GM12873 (cell line): ENCODE measurements around the gene SLC23A1.

ENCODE experiments used
- CTCF ChIP-seq: IDR thresholded peaks from 2 replicates; pipeline ENCODE4 v1.5.1; 2012; ENCODE audit warnings: low read depth, mild to moderate bottlenecking, moderate library complexity, low read length, control low read depth; ENCODE audit not compliant: insufficient read depth; ENCODE audit errors: missing control alignments

The SLC23A1 gene

DNA sequence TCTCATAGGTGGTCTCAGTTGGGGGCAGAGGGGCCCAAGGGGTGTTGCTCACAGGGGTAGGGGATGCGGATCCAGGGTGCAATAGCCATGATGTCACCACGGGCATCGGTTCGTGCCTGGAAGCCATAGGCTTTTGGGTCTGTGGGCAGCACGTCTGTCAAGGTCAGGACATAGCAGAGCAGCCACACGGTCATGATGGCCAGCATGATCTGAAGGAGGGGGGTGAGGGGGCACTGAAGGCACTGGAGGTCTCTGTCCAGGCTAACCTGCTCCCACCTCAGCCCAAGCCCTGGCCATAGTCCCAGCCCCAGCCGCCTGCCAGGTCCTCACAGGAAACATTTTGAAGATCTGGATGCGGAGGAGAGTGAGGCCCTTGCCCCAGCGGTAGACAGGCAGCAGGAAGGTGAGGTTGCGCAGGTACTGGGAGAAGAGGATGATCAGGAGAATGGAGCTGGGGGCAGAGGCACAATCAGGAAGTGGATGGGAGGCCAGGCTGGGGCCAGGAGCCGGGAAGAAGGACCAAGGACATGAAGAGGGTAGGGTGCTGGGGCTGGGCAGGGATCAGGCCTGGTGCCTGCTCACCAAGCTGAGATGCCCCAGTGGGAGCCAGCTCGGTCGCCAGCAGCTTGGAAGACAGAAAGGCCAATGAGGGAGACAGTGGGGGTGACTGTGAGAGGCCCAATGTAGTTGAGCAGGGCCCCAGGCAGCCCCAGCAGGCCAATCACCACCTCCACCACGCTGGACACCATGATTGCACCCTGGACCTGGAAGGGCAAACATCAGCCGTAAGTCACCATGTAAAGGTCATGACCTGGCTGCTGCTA is 3.3 kb downstream of the SLC23A1 start:
- no peak for TF ChIP-seq CTCF

DNA sequence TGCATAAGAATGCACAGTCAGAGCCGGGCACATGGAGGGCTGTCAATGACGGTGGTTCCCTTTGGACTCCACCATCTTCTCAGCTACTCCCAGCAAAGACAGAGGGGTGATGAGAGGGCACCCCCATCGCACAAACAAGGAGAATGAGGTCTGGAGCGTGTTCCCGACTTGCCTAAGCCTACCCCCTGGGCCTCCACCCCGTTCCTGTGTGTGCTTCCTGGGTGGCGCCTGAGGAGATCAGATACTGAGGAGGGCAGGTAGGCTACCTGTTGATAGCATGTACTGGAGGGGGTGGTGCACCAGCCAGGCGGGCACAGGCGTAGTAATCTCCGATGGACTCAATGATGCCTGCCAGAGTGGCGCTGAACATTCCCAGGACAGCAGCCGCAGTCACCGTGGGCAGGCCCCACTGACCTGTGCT is 4.1 kb downstream of the SLC23A1 start:
- TF ChIP-seq CTCF = no peak

- TF ChIP-seq CTCF = no peak
These were observed 4.8 kb downstream of the SLC23A1 start for GRCh38 chr5:139378101-139378825.

DNA sequence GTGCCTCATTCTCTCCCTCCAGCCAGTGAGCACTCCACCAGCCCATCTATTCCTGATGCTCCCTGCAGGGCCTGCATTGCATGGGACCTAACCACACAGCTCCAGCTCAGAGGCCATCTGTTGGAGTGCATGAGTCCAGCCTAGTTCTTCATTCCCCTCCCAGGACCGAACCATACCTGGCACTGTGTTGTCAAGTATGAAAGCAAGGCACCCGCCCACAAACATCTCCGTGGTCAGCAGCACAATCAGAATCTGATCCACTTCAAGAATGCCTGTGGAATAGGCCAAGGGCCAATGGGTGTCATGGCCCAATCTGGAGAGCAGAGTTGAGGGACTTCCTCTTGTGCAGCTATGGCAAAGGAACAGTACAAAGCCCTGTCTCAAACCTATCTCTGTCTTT is 5.9 kb downstream of the SLC23A1 start:
- no peak for TF ChIP-seq CTCF

DNA sequence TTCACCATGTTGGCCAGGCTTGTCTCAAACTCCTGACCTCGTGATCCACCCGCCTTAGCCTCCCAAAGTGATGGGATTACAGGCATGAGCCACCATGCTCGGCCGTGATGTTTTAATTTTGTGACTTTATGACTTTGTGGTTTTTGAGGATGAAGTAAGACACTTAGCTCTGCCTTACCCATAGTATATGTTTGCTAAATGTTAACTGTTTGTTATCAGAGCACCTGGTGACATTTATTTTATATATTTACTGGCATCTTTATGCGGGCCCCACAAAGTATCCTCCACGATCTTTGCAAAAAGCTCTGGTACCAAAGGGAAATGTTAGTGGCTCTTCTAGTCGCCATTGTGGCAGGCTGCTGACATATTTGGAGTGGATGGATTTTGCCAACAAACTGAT is 6.7 kb downstream of the SLC23A1 start:
- no peak for TF ChIP-seq CTCF

GRCh38 chr5:139374909-139375308 is 8.2 kb downstream of the SLC23A1 start:
- peak; percentile 15 for TF ChIP-seq CTCF
